ENCODE results near the gene ULK2.
"Not testable (repeated sequence)": the region's sequence is repeated elsewhere in the genome, so short reads cannot be mapped to it uniquely, and the experiment has no call there.

ULK2 gene

GRCh38 chr17:19867329-19868078, at the start of gene ULK2:
ULK2 (minus strand) TSS chr17:19867936; CDS start chr17:19867417, 519 bp downstream.
- DNase-seq (ENCODE audit: low read depth, low spot score), result no peak

GRCh38 chr17:19915245-19915978, 47.7 kb upstream of the ULK2 start:
- DNase-seq (ENCODE audit: low read depth, low spot score), result no peak

GRCh38 chr17:19911033-19911432, 43.3 kb upstream of the ULK2 start:
- no peak for DNase-seq (ENCODE audit: low read depth, low spot score)

- no peak for DNase-seq (ENCODE audit: low read depth, low spot score)
These were observed 41.4 kb upstream of the ULK2 start for GRCh38 chr17:19909139-19909538.

- no peak for DNase-seq (ENCODE audit: low read depth, low spot score)
These were observed 37.8 kb upstream of the ULK2 start for GRCh38 chr17:19905502-19905901.

- DNase-seq (ENCODE audit: low read depth, low spot score), result no peak
These were observed 37.2 kb upstream of the ULK2 start for GRCh38 chr17:19904924-19905323.

- no peak for DNase-seq (ENCODE audit: low read depth, low spot score)
These were observed 36.7 kb upstream of the ULK2 start for GRCh38 chr17:19904412-19904811.

- DNase-seq (ENCODE audit: low read depth, low spot score), result no peak
These were observed 33.1 kb upstream of the ULK2 start for GRCh38 chr17:19900809-19901208.

GRCh38 chr17:19897903-19898302, 30.2 kb upstream of the ULK2 start:
- no peak for DNase-seq (ENCODE audit: low read depth, low spot score)

- no peak for DNase-seq (ENCODE audit: low read depth, low spot score)
These were observed 29.5 kb upstream of the ULK2 start for GRCh38 chr17:19897090-19897837.

- no peak for DNase-seq (ENCODE audit: low read depth, low spot score)
These were observed 28.9 kb upstream of the ULK2 start for GRCh38 chr17:19896679-19897078.

- DNase-seq (ENCODE audit: low read depth, low spot score), result not testable (repeated sequence)
These were observed 22.8 kb upstream of the ULK2 start for GRCh38 chr17:19890554-19890953.

- not testable (repeated sequence) for DNase-seq (ENCODE audit: low read depth, low spot score)
These were observed 22.3 kb upstream of the ULK2 start for GRCh38 chr17:19890001-19890400.

GRCh38 chr17:19886116-19886515, 18.4 kb upstream of the ULK2 start:
- DNase-seq (ENCODE audit: low read depth, low spot score), result no peak

- DNase-seq (ENCODE audit: low read depth, low spot score), result no peak
These were observed 15.9 kb upstream of the ULK2 start for GRCh38 chr17:19883537-19884215.

GRCh38 chr17:19880393-19880792, 12.7 kb upstream of the ULK2 start:
- DNase-seq (ENCODE audit: low read depth, low spot score), result no peak

GRCh38 chr17:19877364-19877945, 9.7 kb upstream of the ULK2 start:
- no peak for DNase-seq (ENCODE audit: low read depth, low spot score)

GRCh38 chr17:19876529-19877161, 8.9 kb upstream of the ULK2 start:
- DNase-seq (ENCODE audit: low read depth, low spot score), result no peak

GRCh38 chr17:19874256-19874655, 6.5 kb upstream of the ULK2 start:
- DNase-seq (ENCODE audit: low read depth, low spot score), result no peak

GRCh38 chr17:19873346-19873745, 5.6 kb upstream of the ULK2 start:
- no peak for DNase-seq (ENCODE audit: low read depth, low spot score)

GRCh38 chr17:19868079-19868395, 301 bp upstream of the ULK2 start:
- DNase-seq (ENCODE audit: low read depth, low spot score), result no peak

Measured in activated naive CD8-positive, alpha-beta T cell treated with anti-CD3 and anti-CD28 coated beads, Interleukin-2, amount 50 U/mL, for 16 hours (primary cell).